GM21360 (cell line): ENCODE measurements around the gene CCDC33.

Experiments
- ATAC-seq: cut with Tn5 transposase; IDR thresholded peaks from one replicate; pipeline ENCODE4 v1.9.1; 2021; ENCODE audit warnings: mild to moderate bottlenecking, moderate library complexity; ENCODE audit not compliant: unreplicated experiment

CCDC33 gene

DNA sequence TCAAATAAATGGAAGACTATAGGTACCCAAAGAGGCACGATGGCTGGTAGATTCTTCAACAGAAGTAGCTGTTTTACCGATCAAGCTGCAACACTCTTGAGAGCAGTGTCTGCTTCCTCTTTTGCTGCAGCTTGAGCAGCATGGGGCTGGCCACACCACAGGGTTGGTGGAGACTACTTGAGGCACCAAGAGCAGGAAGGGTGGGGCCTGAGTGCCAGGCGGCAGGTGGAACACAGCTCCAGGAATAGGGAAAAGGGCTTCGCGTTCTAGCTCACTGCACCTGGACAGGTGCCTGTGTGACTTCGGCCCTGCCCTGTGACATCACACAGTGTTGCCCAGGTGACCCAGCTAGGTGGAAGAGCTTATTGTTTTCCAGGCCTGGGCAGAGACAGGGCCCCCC is at the start of gene CCDC33:
TSS of gene CCDC33 (plus strand) at position 365 of the 400 bp plus-strand sequence. CDS start 394 bp downstream, outside the sequence.
- ATAC-seq, result no peak

DNA sequence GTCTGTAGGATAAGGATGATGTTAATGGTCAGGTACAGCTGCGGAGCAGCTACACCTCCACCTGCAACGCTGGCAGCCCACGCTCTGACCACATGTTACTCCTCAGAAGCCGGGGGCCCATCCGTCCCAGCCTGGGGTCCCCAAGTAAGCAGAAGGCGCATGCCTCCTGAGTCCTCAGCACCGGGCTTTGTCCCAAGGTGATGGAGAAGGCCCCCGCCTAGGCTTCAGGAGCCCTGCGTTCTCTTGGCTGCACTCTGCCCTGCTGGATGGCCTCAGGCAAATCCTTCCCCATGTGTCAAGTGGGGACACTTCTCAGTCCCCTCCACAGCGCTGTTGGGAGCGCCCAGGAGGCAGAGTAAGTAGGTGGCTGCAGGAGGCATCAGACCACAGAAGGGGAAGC is 47.9 kb upstream of the CCDC33 start:
- ATAC-seq, result no peak

DNA sequence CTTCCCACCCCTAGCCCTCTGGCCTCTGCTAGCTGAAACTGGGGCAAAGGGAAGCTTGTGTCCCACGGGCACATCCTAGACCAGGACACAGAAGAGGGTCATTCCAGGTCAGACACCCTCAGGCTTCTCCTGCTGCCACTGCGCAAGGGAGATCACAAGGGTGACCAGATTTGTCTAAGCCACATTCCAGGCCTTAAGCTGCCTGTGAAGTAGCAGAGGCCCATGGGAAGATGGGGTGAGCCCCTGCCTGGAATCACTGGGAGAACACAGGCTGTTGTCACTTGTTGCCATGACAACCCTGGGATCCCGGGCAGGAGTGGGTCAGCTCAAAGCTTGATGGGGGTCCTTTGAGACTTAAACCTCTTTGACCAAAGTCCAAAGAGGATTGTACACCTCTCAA is 44.3 kb upstream of the CCDC33 start:
- ATAC-seq, result no peak

DNA sequence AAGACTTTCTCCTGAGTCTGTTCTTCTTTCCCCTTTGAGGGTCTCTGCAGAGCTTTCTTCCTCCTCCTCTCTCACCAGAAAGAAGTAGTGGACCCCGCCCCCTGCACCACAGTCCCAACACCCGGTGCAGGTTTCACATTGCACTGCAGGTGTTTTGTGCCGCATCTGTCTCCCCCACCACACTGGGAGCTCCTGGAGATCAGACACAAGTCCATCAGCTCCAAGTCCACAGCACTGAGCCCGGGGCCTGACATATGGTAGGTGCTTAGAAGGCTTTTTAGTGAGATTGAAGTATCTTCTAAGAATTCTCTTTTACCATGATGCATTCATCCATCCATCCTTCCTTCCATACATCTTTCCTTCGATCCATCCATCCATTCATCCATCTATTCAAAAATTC is 43.4 kb upstream of the CCDC33 start:
- ATAC-seq, result no peak

DNA sequence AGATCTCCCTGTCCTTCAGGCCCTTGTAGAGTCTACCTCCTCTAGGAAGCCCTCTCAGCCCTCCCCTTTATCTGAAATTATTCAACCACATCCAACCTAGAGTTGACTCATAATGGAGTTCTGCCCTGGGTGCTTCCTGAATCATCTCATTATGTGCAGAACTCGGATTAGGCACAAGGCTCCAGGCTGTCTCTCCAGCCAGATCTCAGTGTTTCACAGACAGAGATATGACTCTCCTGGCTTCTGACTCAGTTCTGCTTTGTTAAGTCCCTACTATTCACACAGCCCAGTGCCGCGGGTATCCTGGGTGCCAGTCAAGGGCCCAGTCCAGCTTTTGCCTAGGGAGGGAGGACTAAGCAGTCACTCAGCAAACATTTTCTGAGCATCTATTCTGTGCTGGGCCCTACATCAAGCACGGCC is 42.8 kb upstream of the CCDC33 start:
- ATAC-seq, result no peak

DNA sequence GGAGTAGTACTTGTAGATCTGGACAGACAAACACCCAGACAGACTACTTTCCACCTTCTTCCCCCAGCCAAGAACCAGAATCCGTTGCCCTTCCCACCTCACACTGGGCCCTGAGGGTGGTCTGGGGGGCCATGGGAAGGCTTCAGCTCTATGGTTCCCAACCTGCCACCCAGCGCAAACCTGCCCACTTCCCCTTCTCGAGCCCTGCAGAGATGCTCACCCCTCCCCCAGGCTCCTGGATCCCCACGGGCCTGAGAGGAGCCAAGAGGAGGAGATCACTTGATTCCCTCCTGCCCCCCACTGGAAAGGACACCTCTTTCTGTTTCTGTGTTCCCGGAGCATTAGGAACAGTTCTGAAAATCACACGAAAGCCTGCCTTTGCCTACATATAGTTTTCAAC is 42.2 kb upstream of the CCDC33 start:
- no peak for ATAC-seq

DNA sequence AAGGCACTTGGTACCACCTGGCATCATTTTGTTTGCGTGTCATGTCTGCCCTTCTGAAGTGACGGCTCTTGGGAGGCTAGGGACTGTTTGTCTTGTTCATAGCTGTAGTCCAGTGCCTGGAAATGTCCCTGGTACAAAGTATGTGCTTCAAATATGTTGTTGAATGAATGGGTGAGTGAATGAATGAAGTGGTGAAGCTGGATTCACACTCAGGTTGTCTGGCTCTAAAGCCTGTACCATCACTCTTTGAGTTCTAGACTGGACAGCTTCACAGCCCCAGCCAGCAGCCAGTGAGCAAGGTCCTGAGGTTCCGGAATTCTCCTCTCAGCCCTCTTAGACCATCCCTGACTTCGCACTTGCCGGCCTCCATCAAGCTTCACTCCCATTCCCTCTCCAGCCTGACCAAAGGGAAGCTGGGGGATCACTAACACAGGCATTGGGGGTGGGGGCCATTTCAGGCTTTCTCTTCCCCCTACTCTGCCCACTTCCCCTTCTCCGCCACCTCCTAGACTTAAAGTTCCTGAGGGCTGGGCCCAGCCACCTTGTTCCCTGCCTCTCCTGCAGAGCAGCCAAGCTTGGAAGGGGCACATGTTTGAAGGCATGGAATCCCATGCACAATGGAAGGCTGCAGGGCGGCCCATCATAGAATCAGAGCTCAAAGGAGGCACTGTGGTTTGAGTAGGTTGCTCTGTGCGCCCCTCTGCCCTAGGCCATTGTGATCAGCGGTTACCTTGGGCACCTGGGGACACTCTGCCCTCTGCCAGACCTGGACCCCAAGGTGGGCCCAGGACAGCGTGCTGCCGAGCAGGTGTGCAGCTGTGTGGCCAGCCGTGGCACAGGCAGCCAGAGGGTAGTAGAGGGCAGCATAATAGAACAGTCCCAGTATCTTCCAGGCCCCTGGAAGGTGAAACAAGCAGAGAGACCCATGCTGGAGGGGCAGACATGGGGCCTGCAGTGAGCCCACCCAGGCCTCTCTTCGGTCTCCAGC is 41.3 kb upstream of the CCDC33 start:
- ATAC-seq, result no peak

DNA sequence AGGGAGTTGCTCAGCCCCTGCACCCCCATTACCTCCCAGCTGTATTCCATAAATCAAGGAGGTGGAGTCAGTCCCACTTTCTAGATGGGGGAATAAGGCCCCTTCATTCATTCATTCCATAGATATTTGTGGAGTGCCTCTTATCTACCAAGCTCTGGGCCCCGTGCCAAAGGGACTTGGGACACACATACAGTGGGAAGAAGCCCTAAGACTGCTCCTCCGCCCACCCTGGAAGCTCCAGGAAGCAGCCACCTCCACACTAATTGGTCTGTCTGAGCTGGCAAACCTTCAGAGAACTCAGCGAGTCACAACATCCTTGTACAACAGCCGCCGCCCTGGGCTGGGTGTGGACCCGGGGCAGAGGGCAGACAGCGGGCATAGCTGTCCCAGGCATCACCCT is 40.0 kb upstream of the CCDC33 start:
- no peak for ATAC-seq

DNA sequence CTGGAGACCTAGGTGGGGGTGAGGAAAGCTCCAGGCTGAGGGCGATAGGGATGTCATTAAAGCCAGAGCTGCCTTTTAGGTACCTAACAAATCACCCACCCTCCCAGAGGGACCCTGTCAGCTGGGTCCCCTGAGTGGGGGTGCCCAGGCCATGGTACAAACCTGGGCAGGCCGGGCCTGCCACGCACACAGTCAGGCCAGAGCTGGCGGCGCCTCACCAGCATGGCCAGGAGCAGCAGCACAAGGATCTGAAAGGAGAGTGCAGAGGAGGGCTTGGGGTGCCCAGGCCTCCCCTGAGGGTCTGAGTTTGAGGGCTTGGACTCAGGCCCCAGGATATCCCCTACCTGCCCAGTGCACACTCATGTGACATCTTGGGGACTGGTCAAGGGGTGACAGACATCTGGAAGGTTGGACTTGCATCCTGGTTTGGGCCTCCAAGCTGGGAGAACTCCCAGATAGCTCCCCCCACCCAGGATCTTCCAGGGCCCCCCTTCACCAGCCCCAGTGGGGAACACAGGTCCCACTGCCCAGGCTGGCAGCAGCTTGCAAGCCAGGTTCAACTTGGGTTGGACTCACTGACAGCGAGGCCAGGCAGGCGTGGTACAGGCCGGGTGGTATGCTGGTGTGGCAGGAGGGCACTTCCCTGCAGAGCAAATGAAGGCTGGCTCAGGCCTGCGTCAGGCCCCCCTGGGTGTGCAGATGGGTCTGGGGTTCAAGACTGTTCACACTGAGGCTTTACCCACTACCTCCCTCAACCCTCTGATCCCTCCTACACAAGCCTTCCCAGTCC is 38.8 kb upstream of the CCDC33 start:
- ATAC-seq, result no peak

DNA sequence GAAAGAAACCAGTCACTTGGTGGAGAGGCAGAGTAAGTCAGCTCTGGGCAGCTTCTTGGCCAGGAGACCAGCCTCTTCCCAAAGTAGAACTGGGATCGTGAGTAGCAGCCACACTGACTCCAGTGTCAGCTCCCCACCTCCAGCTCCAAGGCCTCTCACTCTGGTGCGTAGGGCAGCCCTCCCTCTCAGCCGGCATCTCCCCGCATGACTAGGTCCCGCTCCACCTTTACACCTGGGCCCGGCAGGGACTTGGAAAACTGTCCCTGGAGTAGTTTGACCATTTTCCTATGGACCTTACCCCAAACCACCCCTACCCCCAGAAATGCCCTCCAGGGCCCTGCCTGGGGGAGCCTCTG is 36.9 kb upstream of the CCDC33 start:
- no peak for ATAC-seq

DNA sequence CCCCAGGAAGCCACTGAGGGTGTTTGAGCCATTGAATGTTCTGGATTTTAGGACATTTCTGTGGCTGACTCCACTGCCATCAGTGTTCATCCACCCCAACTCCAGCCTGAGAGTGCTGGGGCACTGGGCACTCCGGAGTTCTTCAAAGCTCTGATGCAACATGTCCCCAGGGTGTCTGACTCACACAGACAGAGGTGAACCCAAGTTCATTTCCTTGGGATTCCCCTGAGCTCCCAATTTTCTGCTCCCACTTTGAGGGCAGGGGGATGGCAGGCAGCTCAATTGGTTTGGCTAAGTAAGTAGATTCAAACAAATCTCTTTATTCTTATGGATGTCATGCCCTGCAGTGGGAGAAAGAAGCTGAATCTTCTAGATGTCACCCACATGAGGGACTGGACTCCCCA is 35.7 kb upstream of the CCDC33 start:
- no peak for ATAC-seq

DNA sequence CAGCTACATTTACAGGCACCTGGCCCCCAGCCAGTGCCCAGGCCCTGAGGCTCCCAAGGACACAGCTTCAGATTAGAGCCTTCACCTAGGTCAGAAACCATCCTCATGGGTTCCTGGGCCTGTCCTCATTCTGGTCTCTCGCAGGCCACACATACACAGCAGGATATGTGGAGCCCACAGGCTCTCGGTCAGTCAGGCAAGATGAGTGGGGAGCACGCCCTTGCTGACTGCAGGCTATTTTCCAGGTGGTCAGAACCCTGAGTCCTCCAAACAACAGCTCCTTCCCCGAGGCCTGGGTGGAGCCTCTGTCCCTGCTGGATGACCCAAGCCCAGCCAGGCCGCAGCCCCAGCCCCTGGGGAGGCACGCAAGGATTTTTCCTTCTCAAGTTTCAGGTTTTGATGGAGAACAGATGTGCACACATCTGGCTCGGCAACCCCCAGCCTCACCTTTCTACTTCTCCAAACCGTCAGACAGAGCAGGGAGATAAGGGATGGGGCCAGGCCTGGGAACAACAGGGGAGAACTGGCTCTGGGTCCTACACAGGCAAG is 35.2 kb upstream of the CCDC33 start:
- no peak for ATAC-seq

DNA sequence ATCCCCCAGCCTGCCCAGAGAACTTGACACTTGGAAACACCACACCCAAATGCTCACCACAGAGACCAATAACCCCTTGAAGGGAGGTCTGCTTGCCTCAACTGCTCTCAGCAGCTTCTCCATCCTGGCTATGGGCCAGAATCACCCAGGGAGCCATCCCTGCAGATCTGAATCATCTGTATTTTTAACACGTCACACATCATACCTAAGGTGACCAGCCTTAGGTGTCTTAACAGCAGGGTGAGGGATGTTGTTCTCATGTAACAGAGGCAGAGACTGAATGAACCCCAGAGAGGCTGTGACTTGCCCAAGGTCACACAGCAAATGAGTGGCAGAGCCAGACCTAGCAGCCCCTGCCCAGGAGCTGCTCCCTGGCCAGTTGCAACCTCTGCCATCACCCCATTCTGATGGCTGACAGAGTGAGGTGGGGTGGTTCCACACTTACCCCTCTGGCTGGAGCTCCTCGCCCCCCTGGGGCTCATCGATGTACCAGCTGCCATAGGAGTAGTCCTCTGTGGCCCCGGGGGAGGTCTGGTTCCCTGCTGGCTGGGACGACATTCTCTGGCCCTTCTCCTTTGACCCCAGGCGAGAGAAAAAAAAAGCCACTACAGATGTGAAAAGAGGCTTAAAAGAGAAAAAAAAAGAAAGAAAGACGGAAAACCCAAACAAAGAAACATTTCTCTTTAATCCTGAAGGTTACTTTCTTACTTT is 34.3 kb upstream of the CCDC33 start:
- ATAC-seq, result no peak

DNA sequence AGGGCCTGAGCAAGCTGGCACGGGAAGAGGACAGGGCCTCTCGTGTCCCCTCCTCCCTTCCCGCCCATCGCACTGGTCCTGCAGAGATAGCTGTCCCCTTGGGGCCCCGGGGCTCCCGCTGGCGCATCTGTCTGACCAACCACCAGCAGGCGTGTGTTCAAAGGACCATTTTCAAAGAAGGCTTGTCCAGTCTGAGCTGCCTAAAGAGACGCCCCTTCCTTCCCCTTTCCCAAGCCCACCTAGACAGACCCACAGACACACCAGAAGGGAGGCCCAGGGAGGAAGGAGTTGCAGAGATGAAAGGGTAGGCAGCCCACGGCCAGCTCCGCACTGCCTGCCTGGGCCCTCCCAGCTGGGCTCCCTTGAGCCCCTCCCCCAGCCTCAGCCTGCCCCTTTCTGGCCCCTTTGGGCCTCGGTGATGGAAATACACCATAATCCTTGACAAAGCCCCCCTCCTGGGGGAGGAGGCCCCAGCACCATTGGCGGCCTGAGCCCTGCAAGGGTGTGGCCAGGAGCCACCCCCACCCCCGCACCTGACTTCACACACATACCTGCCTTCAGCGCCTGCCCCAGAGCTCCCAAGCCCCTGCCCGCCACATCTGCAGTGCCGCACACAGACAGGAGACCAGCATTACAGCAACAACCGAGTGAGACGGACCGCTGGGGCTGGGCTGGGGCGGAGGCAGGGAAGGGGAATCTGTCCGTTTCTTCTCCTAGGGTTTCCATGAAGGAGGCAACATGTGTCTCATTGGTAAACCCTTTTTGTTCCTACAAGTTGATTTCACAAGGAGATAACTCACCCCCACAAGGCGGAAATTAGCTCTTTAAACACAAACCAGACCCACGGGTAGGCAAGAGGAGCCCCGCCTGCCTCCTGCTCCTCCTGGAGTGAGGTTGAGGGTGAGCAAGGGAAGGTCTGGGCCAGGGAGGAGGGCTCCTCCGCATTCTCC is 33.4 kb upstream of the CCDC33 start, which contains the start of gene STRA6:
TSS of gene STRA6 (minus strand) at position 336 of the 950 bp plus-strand sequence. CDS start 520 bp downstream, outside the sequence.
- ATAC-seq, result no peak

DNA sequence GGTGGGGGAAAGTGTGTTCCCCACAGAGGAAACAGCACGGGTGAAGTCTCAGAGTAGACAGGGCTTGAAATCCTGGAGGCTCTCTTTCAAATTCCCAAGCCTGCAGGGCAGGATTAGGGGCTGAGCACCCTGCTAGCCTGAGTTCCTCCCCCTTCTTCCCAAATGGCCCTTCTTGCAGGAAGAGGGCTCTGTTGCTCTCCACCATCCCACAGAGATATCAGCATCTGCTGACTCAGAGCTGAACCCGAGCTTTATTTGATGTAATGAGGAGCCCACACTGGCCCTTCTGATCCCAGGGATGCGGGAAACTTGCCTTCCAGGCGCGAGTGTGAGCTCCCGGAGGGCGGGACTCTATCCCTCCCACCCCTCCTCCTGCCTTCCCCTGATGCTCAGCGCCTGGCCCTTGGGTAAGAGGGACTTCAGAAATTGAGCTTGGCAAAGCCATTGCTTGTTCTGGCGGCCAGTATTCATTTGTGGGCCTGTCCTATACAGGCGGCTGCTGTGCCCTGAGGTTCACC is 32.2 kb upstream of the CCDC33 start:
- no peak for ATAC-seq

DNA sequence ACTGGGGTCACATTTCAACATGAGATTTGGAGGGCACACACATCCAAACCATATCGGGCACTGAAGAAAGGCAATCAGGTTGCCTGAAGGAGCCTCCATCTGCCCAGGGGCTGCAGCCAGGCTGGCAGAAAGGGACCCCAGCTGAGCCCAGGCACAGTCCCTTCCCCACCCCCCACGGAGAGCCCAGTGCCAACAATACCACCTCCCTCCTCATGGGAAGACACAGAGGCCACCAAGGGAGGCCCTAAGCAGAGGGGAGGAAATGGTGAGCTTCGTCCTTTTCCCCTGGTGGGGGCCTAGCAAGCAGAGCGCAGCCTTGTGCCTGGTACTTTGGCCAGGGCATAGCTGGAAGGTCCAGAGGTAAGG is 30.6 kb upstream of the CCDC33 start:
- no peak for ATAC-seq

DNA sequence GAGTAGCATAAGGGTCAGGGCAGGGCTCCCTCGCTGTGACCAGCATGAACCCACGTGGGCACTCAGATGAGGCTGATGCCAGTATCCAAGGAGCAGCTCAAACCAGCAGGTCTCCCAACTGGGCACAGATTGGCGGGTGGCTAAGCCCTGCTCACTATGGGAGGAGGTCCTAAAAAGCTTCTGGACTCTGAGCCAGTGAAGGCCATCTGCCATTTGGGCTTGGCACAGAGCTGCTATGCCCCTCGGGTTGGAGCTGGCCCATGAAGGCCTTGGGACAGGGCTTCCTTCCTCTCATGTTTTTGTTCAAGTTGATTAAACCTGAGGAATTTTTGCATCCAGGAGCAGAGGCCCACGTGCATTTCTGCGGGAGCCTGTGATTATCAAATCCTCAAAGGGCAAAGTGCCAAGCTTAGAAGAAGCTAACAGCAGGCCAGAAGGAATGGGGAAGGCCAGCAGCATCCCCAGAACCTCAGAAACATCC is 29.3 kb upstream of the CCDC33 start:
- ATAC-seq, result no peak

DNA sequence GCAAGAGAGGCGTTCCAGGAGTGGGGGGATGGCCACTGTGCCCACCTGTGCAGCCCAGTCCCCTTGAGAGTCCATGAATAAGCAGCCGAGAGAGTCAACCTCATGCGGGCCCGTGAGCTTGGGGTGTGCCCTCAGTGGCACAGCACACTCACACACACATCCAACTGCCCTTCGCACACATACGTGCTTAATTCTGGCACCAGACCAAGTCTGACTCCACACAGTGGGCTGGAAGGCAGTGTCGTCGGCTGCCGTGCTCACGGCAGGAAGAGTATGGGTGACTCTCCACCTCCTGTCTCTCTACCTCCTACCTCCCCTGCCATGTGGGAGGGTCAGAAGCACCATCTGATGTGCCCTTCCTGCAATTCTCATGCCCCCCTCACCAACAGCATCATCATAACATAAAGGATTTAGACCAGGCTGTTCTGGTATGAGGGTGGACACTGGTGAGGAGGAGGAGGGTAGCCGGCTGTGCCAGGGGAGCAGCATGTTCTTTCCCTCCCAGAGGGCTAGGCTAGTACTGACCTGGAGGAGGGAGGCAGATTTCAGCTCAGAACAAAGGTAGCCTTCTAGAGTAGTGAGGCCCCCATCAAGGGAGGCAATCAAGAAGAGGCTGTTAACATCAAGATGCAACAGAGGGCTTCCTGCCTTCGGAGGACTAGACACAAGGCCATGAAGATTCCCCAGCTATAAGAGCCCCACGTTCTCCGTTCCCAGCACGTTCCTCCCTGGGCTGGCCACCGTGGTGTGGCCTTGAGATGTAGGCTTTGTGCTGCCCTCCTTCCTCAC is 28.3 kb upstream of the CCDC33 start:
- no peak for ATAC-seq

DNA sequence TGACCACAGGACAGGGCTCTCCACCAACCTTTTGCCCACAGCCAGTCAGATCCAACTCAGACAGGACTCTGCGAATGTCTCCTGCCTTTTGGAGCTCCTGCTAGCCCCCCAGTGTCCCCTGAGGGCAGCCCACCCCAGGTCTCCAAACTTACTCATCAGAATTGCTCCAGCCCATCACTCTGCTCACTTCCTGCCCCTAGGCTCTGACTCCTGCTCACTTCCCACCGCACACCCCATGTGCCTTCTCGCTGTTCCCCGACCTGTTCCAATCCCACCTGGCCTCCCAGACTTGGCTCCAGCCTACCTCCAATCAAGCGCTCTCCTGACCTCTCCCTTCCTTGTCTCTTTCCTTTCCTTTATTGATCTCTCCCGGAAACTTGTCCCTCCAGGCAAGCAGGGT is 27.6 kb upstream of the CCDC33 start:
- ATAC-seq, result no peak
